Spleen (tissue), 11 donors: ENCODE data around the gene GET3. TPM values are rescaled to one million over a fixed set of nuclear protein-coding genes. Genes with fewer than 3 reads are reported as not detected.

Source experiments
- DNase-seq: peaks from one replicate; pipeline ENCODE4 v3.0.0-alpha.2; 2020
- H3K27ac ChIP-seq, 8 donors: fragments of 200-600 bp; sonication (generic) in 7 of 8; 1 replicate in 4 of 8; 2 replicates in 4 of 8; pipeline versions ENCODE4 v1.5.0 to v1.8.0; 2016 to 2021; ENCODE audit warnings: inconsistent platforms in 4 of 8, mild to moderate bottlenecking in 4 of 8, moderate library complexity in 1 of 8
- H3K27me3 ChIP-seq, 7 donors: fragments of 200-600 bp; sonication (generic) in 6 of 7; replicated peaks in 1 of 7; 1 replicate in 4 of 7; 2 replicates in 3 of 7; pipeline versions ENCODE4 v1.5.0 to v1.8.0; 2016 to 2021; ENCODE audit warnings: inconsistent platforms in 3 of 7, mild to moderate bottlenecking in 1 of 7
- H3K36me3 ChIP-seq, 6 donors: fragments of 200-600 bp; sonication (generic) in 5 of 6; 1 replicate in 4 of 6; 2 replicates in 2 of 6; pipeline versions ENCODE4 v1.5.0 to v1.8.0; 2016 to 2021; ENCODE audit warnings: inconsistent platforms in 2 of 6
- H3K4me1 ChIP-seq, 6 donors: fragments of 200-600 bp; sonication (generic) in 5 of 6; 1 replicate in 3 of 6; 2 replicates in 3 of 6; pipeline versions ENCODE4 v1.5.0 to v1.8.0; 2016 to 2021; ENCODE audit warnings: inconsistent platforms in 3 of 6
- H3K4me3 ChIP-seq, 8 donors: fragments of 200-600 bp; sonication (generic) in 7 of 8; 1 replicate in 4 of 8; 2 replicates in 4 of 8; pipeline versions ENCODE4 v1.5.0 to v1.8.0; 2016 to 2021; ENCODE audit warnings: inconsistent platforms in 4 of 8, mild to moderate bottlenecking in 4 of 8, moderate library complexity in 2 of 8
- H3K9me3 ChIP-seq, 8 donors: fragments of 200-600 bp; sonication (generic) in 7 of 8; 1 replicate in 4 of 8; 2 replicates in 4 of 8; pipeline versions ENCODE4 v1.5.0 to v1.8.0; 2016 to 2021; ENCODE audit warnings: inconsistent platforms in 4 of 8
- POLR2A ChIP-seq, 3 donors: fragments of 450-650 bp; IDR thresholded peaks; one replicate each; pipeline ENCODE4 v1.5.1; 2017; ENCODE audit warnings: antibody characterized with exemption in 3 of 3, mild to moderate bottlenecking in 1 of 3
- POLR2AphosphoS5 ChIP-seq, 3 donors: sonication (generic); formaldehyde crosslinking; IDR thresholded peaks; one replicate each; pipeline ENCODE4 v1.5.1; 2017; ENCODE audit warnings: antibody characterized with exemption in 3 of 3
- WGBS, 5 donors: extraction: QIAGEN DNeasy Blood & Tissue Kit in 3 of 5; methylation state at CpG; one replicate each; pipeline versions ENCODE4 v1.1.5 to v1.1.7; 2013 to 2018; 5-methylcytosine and 5-hydroxymethylcytosine counted together
- intact Hi-C: fragments of 100-400 bp; cut with DNase I; formaldehyde crosslinking; loops from one replicate; pipeline ENCODE4 v1.15.0; 2023; ENCODE audit warnings: low total_unique reads
- polyA plus RNA-seq, 3 donors: library from polyadenylated mRNA; stranded (reverse); fragments of 200-250 nt; gene quantifications; one replicate each; pipeline ENCODE4 v1.2.1, GENCODE V29; 2013
- total RNA-seq, 7 donors: library from RNA; depleted of rRNA in 3 of 7; stranded (reverse); fragments of >200 nt in 3 of 7; fragmentation: NEBNext Ultra II Directional in 4 of 7; extraction: Animal tissue kit (Norgen Biotek cat#: 25700) in 4 of 7; gene quantifications; one replicate each; pipeline versions ENCODE4 v1.1.0 to v1.2.1, GENCODE V29; 2016 to 2021
- TF ChIP-seq, protein P1 (sequence below), 11 experiments: fragments of 200-600 bp in 7 of 11; fragments of 450-650 bp in 4 of 11; sonication (generic) in 4 of 11; IDR thresholded peaks in 8 of 11; conservative IDR thresholded peaks in 3 of 11; 1 replicate in 7 of 11; 2 replicates in 4 of 11; pipeline versions ENCODE4 v1.4.0 to v1.8.0; 2016 to 2021; ENCODE audit warnings: antibody characterized with exemption in 11 of 11, inconsistent platforms in 4 of 11, mild to moderate bottlenecking in 1 of 11
- donor health status: healthy with polysubstance abuse.
- donor health status: DM: no; HTN: no; CAD: no; lungs with moderate emphysema.
- donor health status: DM: no; HTN: no; CAD: no.
- donor health status: Bipolar disorder and iron deficiency.
- donor health status: healthy.
- donor health status: DM: no; HTN: no; CAD: no.
- donor health status: DM: yes; HTN: yes; CAD: no.

The GET3 gene
- total and polyA plus RNA-seq, 10 donors = 32.7 to 68.0 (median 41.2) TPM

GRCh38 chr19:12756150-12756883 lies 19.0 kb downstream of the GET3 start:
- no peak overlapping the region for H3K4me3 ChIP-seq
- no peaks in the 10 kb centered on the region for H3K36me3 ChIP-seq
- peaks cover 0 to 22% (median 15%) of the 10 kb centered on the region in 6 donors for H3K4me1 ChIP-seq
- peaks cover 0 to 65% (median 0%) of the 10 kb centered on the region in 7 donors for H3K27me3 ChIP-seq
- TF ChIP-seq, protein P1, sequence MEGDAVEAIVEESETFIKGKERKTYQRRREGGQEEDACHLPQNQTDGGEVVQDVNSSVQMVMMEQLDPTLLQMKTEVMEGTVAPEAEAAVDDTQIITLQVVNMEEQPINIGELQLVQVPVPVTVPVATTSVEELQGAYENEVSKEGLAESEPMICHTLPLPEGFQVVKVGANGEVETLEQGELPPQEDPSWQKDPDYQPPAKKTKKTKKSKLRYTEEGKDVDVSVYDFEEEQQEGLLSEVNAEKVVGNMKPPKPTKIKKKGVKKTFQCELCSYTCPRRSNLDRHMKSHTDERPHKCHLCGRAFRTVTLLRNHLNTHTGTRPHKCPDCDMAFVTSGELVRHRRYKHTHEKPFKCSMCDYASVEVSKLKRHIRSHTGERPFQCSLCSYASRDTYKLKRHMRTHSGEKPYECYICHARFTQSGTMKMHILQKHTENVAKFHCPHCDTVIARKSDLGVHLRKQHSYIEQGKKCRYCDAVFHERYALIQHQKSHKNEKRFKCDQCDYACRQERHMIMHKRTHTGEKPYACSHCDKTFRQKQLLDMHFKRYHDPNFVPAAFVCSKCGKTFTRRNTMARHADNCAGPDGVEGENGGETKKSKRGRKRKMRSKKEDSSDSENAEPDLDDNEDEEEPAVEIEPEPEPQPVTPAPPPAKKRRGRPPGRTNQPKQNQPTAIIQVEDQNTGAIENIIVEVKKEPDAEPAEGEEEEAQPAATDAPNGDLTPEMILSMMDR (IDR thresholded peaks at IDR 0.05 in 8 of 11, conservative IDR thresholded peaks at IDR 0.05 in 3 of 11) = no peak
- TF ChIP-seq POLR2AphosphoS5 (IDR thresholded peaks at IDR 0.05) (no peak), POLR2A (IDR thresholded peaks at IDR 0.05) (no peak)
- intact Hi-C loops = loop anchor here (5.0 kb wide), 1 partner anchor 39 kb away; no protein-coding TSS in a partner anchor
- H3K27ac ChIP-seq = no peak overlapping the region
- 80 to 87% (median 83%) methylated on average over 19 of the region's 19 CpGs for WGBS, 5 donors
- H3K9me3 ChIP-seq = no peaks in the 10 kb centered on the region
- DNase-seq = no peak

DNA sequence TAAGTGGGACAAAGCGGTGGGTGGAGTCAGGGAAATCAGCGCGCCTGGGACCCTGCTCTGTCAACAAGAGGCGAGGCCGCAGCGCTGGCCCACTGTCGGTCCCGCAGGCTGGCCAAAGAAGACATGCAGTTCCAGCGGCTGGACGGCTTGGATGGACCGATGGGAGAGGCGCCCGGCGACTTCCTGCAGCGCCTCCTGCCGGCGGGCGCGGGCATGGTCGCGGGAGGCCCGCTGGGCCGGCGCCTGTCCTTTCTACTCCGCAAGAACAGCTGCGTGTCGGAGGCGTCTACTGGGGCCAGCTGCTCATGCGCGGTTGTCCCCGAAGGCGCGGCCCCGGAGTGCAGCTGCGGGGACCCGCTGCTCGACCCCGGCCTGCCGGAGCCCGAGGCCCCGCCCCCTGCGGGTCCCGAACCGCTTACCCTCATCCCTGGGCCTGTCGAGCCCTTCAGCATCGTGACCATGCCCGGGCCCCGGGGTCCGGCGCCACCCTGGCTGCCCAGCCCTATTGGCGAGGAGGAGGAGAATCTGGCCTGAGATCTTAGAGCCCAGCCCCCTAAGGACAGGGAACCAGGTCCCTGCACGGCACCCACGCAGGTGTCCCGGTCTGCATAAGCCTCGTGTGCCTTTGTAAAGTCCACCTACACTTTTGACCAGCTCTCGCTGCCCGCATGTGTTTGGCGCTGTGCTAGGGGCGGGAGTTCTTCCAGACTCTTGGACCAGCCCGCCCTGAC lies 20.4 kb downstream of the GET3 start:
- Histone ChIP-seq H3K4me3 (peak overlapping the region in 7 of 8 donors; percentile 16 to 64 (median 29)), H3K9me3 (no peaks in the 10 kb centered on the region), H3K36me3 (peaks cover 0 to 4% (median 0%) of the 10 kb centered on the region in 6 donors), H3K4me1 (peaks cover 0 to 22% (median 15%) of the 10 kb centered on the region in 6 donors), H3K27me3 (peaks cover 0 to 52% (median 0%) of the 10 kb centered on the region in 7 donors), H3K27ac (peak overlapping the region in 4 of 8 donors; percentile 7 to 50 (median 40))
- TF ChIP-seq, protein P1 (IDR thresholded peaks at IDR 0.05 in 8 of 11, conservative IDR thresholded peaks at IDR 0.05 in 3 of 11) = peak; percentile 74 to 97 (median 94)
- peak; percentile 15 to 72 (median 31) for TF ChIP-seq POLR2AphosphoS5 (IDR thresholded peaks at IDR 0.05)
- no peak for TF ChIP-seq POLR2A (IDR thresholded peaks at IDR 0.05)
- intact Hi-C loops = loop anchor here (5.0 kb wide), 1 partner anchor 40 kb away; no protein-coding TSS in a partner anchor
- peak; percentile 92 for DNase-seq
- 10 to 18% (median 10%) methylated on average over 43 to 60 of the region's 60 CpGs for WGBS, 5 donors

GRCh38 chr19:12759686-12760085 lies 22.4 kb downstream of the GET3 start:
- TF ChIP-seq, protein P1 (IDR thresholded peaks at IDR 0.05 in 8 of 11, conservative IDR thresholded peaks at IDR 0.05 in 3 of 11) = no peak
- no peak for TF ChIP-seq POLR2A (IDR thresholded peaks at IDR 0.05)
- TF ChIP-seq POLR2AphosphoS5 (IDR thresholded peaks at IDR 0.05) = no peak
- intact Hi-C loops = loop anchor here (5.0 kb wide), 3 partner anchors 38 to 88 kb away; no protein-coding TSS in a partner anchor
- WGBS, 5 donors = 89 to 97% (median 95%) methylated on average over 6 of the region's 6 CpGs
- H3K27ac ChIP-seq = no peak overlapping the region
- peaks cover 0 to 22% (median 15%) of the 10 kb centered on the region in 6 donors for H3K4me1 ChIP-seq
- peaks cover 0 to 23% (median 10%) of the 10 kb centered on the region in 6 donors for H3K36me3 ChIP-seq
- peaks cover 0 to 32% (median 0%) of the 10 kb centered on the region in 7 donors for H3K27me3 ChIP-seq
- no peak for DNase-seq
- peaks cover 0 to 4% (median 0%) of the 10 kb centered on the region in 8 donors for H3K9me3 ChIP-seq
- no peak overlapping the region for H3K4me3 ChIP-seq
